Measurements from ENCODE around the gene ZAP70. TPM values are rescaled to one million over a fixed set of nuclear protein-coding genes. Genes with fewer than 3 reads are reported as not detected.
A peak's percentile ranks its signal among the peaks of the same experiment; 100 is the strongest.

ZAP70 gene
- total and polyA plus RNA-seq, 5 donors: 0.62 to 1.5 (median 1.2) TPM

GRCh38 chr2:97736608-97737330, 23.4 kb downstream of the ZAP70 start:
- DNase-seq (peak in 1 of 3 donors; percentile 5), ATAC-seq (no peak)
- intact Hi-C loops (cut with DNase I): no loop called here
- Histone ChIP-seq H3K9me3 (ENCODE audit: control insufficient read depth, low read length) (no peaks in the 10 kb centered on the region), H3K4me1 (ENCODE audit: control insufficient read depth, insufficient read depth, low read length) (peaks cover 2% of the 10 kb centered on the region), H3K27me3 (ENCODE audit: control insufficient read depth, insufficient read depth) (no peaks in the 10 kb centered on the region), H3K27ac (ENCODE audit: low read length) (no peak overlapping the region), H3K4me3 (ENCODE audit: low read length) (no peak overlapping the region)
- 88% methylated on average over 20 of the region's 20 CpGs for WGBS

DNA sequence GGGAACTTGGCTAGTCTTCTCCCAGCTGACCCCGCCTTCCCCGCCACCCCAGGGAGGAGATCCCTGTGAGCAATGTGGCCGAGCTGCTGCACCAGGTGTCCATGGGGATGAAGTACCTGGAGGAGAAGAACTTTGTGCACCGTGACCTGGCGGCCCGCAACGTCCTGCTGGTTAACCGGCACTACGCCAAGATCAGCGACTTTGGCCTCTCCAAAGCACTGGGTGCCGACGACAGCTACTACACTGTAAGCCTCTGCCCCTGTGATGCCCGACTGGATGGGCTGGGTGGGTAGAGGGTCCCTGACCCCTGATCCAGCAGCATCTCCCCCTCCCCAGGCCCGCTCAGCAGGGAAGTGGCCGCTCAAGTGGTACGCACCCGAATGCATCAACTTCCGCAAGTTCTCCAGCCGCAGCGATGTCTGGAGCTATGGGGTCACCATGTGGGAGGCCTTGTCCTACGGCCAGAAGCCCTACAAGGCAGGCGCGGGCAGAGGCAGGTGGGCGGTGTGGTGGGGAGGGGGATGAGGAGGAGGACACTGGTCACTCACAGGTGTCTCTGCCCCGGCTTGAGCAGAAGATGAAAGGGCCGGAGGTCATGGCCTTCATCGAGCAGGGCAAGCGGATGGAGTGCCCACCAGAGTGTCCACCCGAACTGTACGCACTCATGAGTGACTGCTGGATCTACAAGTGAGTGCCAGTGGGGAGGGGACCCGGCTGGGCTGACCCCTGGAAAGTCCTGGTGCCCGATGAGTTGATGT, 24.2 kb downstream of the ZAP70 start:
- 96% methylated on average over 32 of the region's 32 CpGs for WGBS
- ATAC-seq (no peak), DNase-seq (peak in 1 of 3 donors; percentile 11)
- Histone ChIP-seq H3K27ac (ENCODE audit: low read length) (no peak overlapping the region), H3K27me3 (ENCODE audit: control insufficient read depth, insufficient read depth) (no peaks in the 10 kb centered on the region), H3K4me1 (ENCODE audit: control insufficient read depth, insufficient read depth, low read length) (peaks cover 3% of the 10 kb centered on the region), H3K4me3 (ENCODE audit: low read length) (no peak overlapping the region), H3K9me3 (ENCODE audit: control insufficient read depth, low read length) (no peaks in the 10 kb centered on the region)
- intact Hi-C loops (cut with DNase I): no loop called here

DNA sequence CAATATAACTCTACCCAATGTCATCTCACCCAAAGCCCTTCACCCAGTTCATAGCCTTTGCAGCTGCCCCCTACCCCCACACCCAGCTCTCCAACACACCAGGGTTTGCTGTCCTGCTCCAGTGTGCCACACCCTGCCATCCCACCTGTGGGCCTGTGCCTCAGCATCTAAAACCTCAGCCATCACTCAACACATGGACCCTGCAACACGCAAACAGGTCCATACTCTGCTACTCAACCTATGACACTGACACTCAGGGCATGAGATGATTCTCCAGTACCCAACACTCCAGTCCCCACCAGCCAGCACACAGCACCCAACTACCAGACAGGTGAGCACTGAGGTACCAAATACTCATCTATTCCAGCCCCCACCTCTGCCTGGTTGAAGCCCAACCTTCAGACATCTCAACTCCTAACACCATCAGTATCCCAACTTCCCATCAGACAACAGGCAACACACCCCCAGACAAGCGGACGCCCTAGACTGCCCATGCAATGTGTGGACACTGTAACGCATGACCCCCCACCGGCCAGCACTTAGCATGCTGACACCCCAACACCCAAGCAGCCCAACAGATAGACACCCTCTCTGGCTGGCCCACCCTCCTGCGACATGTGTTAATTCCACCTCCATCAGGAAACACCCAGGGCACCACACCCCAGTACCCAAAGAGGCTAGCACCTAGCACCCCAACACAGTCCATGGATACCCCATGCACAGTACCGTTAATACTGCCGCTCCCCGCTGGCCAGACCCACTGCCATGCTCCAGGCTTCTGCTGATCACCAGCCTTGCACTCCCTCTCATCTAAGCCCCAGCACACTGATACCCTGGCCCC, 25.0 kb downstream of the ZAP70 start:
- Histone ChIP-seq H3K4me3 (ENCODE audit: low read length) (no peak overlapping the region), H3K4me1 (ENCODE audit: control insufficient read depth, insufficient read depth, low read length) (peaks cover 6% of the 10 kb centered on the region), H3K9me3 (ENCODE audit: control insufficient read depth, low read length) (no peaks in the 10 kb centered on the region), H3K27me3 (ENCODE audit: control insufficient read depth, insufficient read depth) (no peaks in the 10 kb centered on the region), H3K27ac (ENCODE audit: low read length) (no peak overlapping the region)
- intact Hi-C loops (cut with DNase I): no loop called here
- DNase-seq (peak in 1 of 3 donors; percentile 6), ATAC-seq (no peak)
- 96% methylated on average over 9 of the region's 9 CpGs for WGBS

DNA sequence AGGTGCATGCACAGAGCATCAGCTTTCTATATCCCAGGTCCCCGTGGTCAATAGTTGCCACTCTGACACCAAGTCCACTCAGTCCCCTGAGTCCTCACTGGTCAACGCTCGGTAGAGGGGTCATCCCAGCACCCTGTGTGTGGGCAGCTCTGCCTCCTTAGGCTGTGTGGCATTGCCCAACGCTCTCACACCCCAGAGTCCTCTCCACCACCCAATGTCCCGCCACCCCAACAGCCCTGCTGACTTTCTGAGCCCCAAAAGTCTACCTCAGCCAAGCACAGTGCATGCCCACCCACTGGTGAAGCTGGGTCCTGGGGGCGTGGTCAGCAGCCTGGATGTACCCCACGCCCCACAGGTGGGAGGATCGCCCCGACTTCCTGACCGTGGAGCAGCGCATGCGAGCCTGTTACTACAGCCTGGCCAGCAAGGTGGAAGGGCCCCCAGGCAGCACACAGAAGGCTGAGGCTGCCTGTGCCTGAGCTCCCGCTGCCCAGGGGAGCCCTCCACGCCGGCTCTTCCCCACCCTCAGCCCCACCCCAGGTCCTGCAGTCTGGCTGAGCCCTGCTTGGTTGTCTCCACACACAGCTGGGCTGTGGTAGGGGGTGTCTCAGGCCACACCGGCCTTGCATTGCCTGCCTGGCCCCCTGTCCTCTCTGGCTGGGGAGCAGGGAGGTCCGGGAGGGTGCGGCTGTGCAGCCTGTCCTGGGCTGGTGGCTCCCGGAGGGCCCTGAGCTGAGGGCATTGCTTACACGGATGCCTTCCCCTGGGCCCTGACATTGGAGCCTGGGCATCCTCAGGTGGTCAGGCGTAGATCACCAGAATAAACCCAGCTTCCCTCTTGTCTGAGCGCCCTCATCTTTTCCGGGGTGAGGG, 25.9 kb downstream of the ZAP70 start:
- Histone ChIP-seq H3K4me1 (ENCODE audit: control insufficient read depth, insufficient read depth, low read length) (peaks cover 6% of the 10 kb centered on the region), H3K27me3 (ENCODE audit: control insufficient read depth, insufficient read depth) (no peaks in the 10 kb centered on the region), H3K27ac (ENCODE audit: low read length) (no peak overlapping the region), H3K9me3 (ENCODE audit: control insufficient read depth, low read length) (no peaks in the 10 kb centered on the region), H3K4me3 (ENCODE audit: low read length) (no peak overlapping the region)
- DNase-seq (peak in 1 of 3 donors; percentile 10), ATAC-seq (no peak)
- WGBS: 89% methylated on average over 23 of the region's 23 CpGs
- intact Hi-C loops (cut with DNase I): no loop called here

- H3K27me3 ChIP-seq (ENCODE audit: control insufficient read depth, insufficient read depth): no peaks in the 10 kb centered on the region
- no peak overlapping the region for H3K27ac ChIP-seq (ENCODE audit: low read length)
- no peaks in the 10 kb centered on the region for H3K9me3 ChIP-seq (ENCODE audit: control insufficient read depth, low read length)
- H3K4me3 ChIP-seq (ENCODE audit: low read length): no peak overlapping the region
- ATAC-seq: peak in 1 of 2 donors; percentile 18
- peaks cover 6% of the 10 kb centered on the region for H3K4me1 ChIP-seq (ENCODE audit: control insufficient read depth, insufficient read depth, low read length)
- intact Hi-C loops (cut with DNase I): no loop called here
- DNase-seq: no peak
- WGBS: 90% methylated on average over 5 of the region's 5 CpGs
Observed at GRCh38 chr2:97739893-97740245, 26.5 kb downstream of the ZAP70 start.

- no peak overlapping the region for H3K27ac ChIP-seq (ENCODE audit: low read length)
- 44% methylated on average over 19 of the region's 19 CpGs for WGBS
- H3K4me3 ChIP-seq (ENCODE audit: low read length): no peak overlapping the region
- H3K4me1 ChIP-seq (ENCODE audit: control insufficient read depth, insufficient read depth, low read length): peaks cover 6% of the 10 kb centered on the region
- no peaks in the 10 kb centered on the region for H3K27me3 ChIP-seq (ENCODE audit: control insufficient read depth, insufficient read depth)
- H3K9me3 ChIP-seq (ENCODE audit: control insufficient read depth, low read length): no peaks in the 10 kb centered on the region
- DNase-seq: peak in 2 of 3 donors; percentile 27 to 61
- peak in 1 of 2 donors; percentile 27 for ATAC-seq
- intact Hi-C loops (cut with DNase I): no loop called here
Observed at GRCh38 chr2:97740590-97741182, 27.3 kb downstream of the ZAP70 start.

DNA sequence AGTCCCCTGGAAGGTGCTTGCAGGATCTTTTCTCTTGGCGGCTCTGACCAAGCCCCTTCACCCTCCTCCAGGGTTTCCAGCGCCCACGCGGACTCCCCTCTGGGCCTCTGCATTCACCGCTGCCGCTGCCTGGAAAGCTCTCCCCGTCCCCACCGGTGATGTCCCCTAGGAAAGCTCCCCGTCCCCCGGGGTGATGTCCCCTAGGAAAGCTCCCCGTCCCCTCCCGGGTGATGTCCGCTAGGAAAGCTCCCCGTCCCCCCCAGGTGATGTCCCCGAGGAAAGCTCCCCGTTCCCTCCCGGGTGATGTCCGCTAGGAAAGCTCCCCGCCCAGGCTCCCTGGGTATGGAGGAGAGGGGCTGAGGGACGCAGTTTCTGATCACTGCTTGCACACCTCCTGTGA, 27.9 kb downstream of the ZAP70 start:
- intact Hi-C loops (cut with DNase I): no loop called here
- H3K4me3 ChIP-seq (ENCODE audit: low read length): no peak overlapping the region

GRCh38 chr2:97741686-97742085, 28.3 kb downstream of the ZAP70 start:
- no peak overlapping the region for H3K27ac ChIP-seq (ENCODE audit: low read length)
- H3K4me1 ChIP-seq (ENCODE audit: control insufficient read depth, insufficient read depth, low read length): peaks cover 6% of the 10 kb centered on the region
- H3K9me3 ChIP-seq (ENCODE audit: control insufficient read depth, low read length): no peaks in the 10 kb centered on the region
- no peak overlapping the region for H3K4me3 ChIP-seq (ENCODE audit: low read length)
- ATAC-seq: no peak
- no peak for DNase-seq
- intact Hi-C loops (cut with DNase I): no loop called here
- H3K27me3 ChIP-seq (ENCODE audit: control insufficient read depth, insufficient read depth): no peaks in the 10 kb centered on the region
- 62% methylated on average over 4 of the region's 4 CpGs for WGBS

More for the DNA sequence above, 27.9 kb downstream of the ZAP70 start:
- H3K27me3 ChIP-seq (ENCODE audit: control insufficient read depth, insufficient read depth): no peaks in the 10 kb centered on the region
- peaks cover 6% of the 10 kb centered on the region for H3K4me1 ChIP-seq (ENCODE audit: control insufficient read depth, insufficient read depth, low read length)
- no peak for ATAC-seq
- no peaks in the 10 kb centered on the region for H3K9me3 ChIP-seq (ENCODE audit: control insufficient read depth, low read length)
- peak in 2 of 3 donors; percentile 7 to 54 for DNase-seq
- no peak overlapping the region for H3K27ac ChIP-seq (ENCODE audit: low read length)
- 94% methylated on average over 20 of the region's 20 CpGs for WGBS

GRCh38 chr2:97742381-97742847, 29.0 kb downstream of the ZAP70 start:
- ATAC-seq (peak; percentile 82 to 85), DNase-seq (peak in 2 of 3 donors; percentile 55 to 76)
- H3K4me1 ChIP-seq (ENCODE audit: control insufficient read depth, insufficient read depth, low read length): peaks cover 6% of the 10 kb centered on the region
- no peak overlapping the region for H3K4me3 ChIP-seq (ENCODE audit: low read length)
- intact Hi-C loops (cut with DNase I): no loop called here
- no peaks in the 10 kb centered on the region for H3K27me3 ChIP-seq (ENCODE audit: control insufficient read depth, insufficient read depth)
- peak overlapping the region; percentile 5 for H3K27ac ChIP-seq (ENCODE audit: low read length)
- WGBS: 47% methylated on average over 4 of the region's 4 CpGs
- no peaks in the 10 kb centered on the region for H3K9me3 ChIP-seq (ENCODE audit: control insufficient read depth, low read length)

- ATAC-seq (no peak), DNase-seq (no peak)
- intact Hi-C loops (cut with DNase I): no loop called here
Observed at GRCh38 chr2:97743913-97744312, 30.5 kb downstream of the ZAP70 start.

More at GRCh38 chr2:97743913-97744312, 30.5 kb downstream of the ZAP70 start:
- no peaks in the 10 kb centered on the region for H3K9me3 ChIP-seq (ENCODE audit: control insufficient read depth, low read length)
- H3K27me3 ChIP-seq (ENCODE audit: control insufficient read depth, insufficient read depth): no peaks in the 10 kb centered on the region
- peaks cover 9% of the 10 kb centered on the region for H3K4me1 ChIP-seq (ENCODE audit: control insufficient read depth, insufficient read depth, low read length)
- WGBS: 96% methylated on average over 6 of the region's 6 CpGs
- no peak overlapping the region for H3K4me3 ChIP-seq (ENCODE audit: low read length)
- H3K27ac ChIP-seq (ENCODE audit: low read length): no peak overlapping the region

Data from right cardiac atrium (tissue), 5 donors.